HEK293 (cell line): ENCODE measurements around the gene CAPN7.

Experiments used
- CTCF ChIA-PET: fragments of 350-600 bp; formaldehyde crosslinking; extraction: SDS; loops from one replicate; lab custom pipeline; 2021; ENCODE audit warnings: antibody characterized with exemption; lab: Yijun Ruan, JAX
- POLR2A ChIA-PET: fragments of 300-600 bp; formaldehyde crosslinking; extraction: SDS; loops from one replicate; lab custom pipeline; 2020; ENCODE audit warnings: antibody characterized with exemption, inconsistent platforms; lab: Yijun Ruan, JAX
- H3K27ac ChIP-seq: fragments of 200-500 bp; sonication (Bioruptor generic); 2 replicates; pipeline ENCODE4 v1.5.1; 2014; ENCODE audit warnings: low read depth, low read length, control low read depth, inconsistent platforms; ENCODE audit errors: extremely low read depth
- H3K36me3 ChIP-seq, 2 experiments: fragments of 200-500 bp in 1 of 2; sonication (Bioruptor generic) in 1 of 2; 1 replicate in 1 of 2; 2 replicates in 1 of 2; pipeline ENCODE4 v1.5.1; 2014 to 2017; ENCODE audit warnings: inconsistent platforms in 2 of 2, low read length in 2 of 2; ENCODE audit not compliant: control insufficient read depth in 2 of 2, insufficient read depth in 1 of 2
- H3K4me1 ChIP-seq: fragments of 200-500 bp; sonication (Bioruptor generic); 2 replicates; pipeline ENCODE4 v1.5.1; 2014; ENCODE audit warnings: mild to moderate bottlenecking, low read length, inconsistent platforms; ENCODE audit not compliant: control insufficient read depth, insufficient read depth
- H3K4me3 ChIP-seq: 2 replicates; pipeline ENCODE4 v1.5.1; 2011; ENCODE audit warnings: low read depth, mild to moderate bottlenecking, control low read depth, low read length, moderate library complexity
- H3K9me3 ChIP-seq: fragments of 200-500 bp; sonication (Bioruptor generic); 2 replicates; pipeline ENCODE4 v1.5.1; 2014; ENCODE audit warnings: low read depth, low read length, inconsistent platforms; ENCODE audit not compliant: control insufficient read depth, insufficient read depth
- MEIS1 ChIP-seq: sonication (generic); formaldehyde crosslinking; IDR thresholded peaks from 2 replicates; pipeline ENCODE4 v1.8.1; 2022; ENCODE audit warnings: missing genetic modification reagents, mild to moderate bottlenecking, borderline replicate concordance
- MYNN ChIP-seq: fragments of 450-650 bp; formaldehyde crosslinking; IDR thresholded peaks from 2 replicates; pipeline ENCODE4 v1.5.1; 2016; ENCODE audit warnings: missing biosample characterization, missing genetic modification characterization, borderline replicate concordance
- PRDM4 ChIP-seq: fragments of 450-650 bp; formaldehyde crosslinking; IDR thresholded peaks from 2 replicates; pipeline ENCODE4 v1.5.1; 2017; ENCODE audit warnings: missing biosample characterization, missing genetic modification characterization
- ZBTB44 ChIP-seq: fragments of 450-650 bp; IDR thresholded peaks from 2 replicates; pipeline ENCODE4 v1.5.1; 2018; ENCODE audit warnings: missing biosample characterization, mild to moderate bottlenecking, missing genetic modification characterization
- ZFP3 ChIP-seq: fragments of 450-650 bp; formaldehyde crosslinking; IDR thresholded peaks from 2 replicates; pipeline ENCODE4 v1.5.1; 2016; ENCODE audit warnings: low read depth, missing biosample characterization, missing genetic modification characterization
- ZNF133 ChIP-seq: fragments of 450-650 bp; formaldehyde crosslinking; IDR thresholded peaks from 2 replicates; pipeline ENCODE4 v1.5.1; 2016; ENCODE audit warnings: missing biosample characterization, missing genetic modification characterization
- ZNF174 ChIP-seq: fragments of 450-650 bp; formaldehyde crosslinking; IDR thresholded peaks from 2 replicates; pipeline ENCODE4 v1.5.0; 2017; ENCODE audit warnings: missing biosample characterization, mild to moderate bottlenecking, missing genetic modification characterization
- ZNF2 ChIP-seq: fragments of 450-650 bp; formaldehyde crosslinking; IDR thresholded peaks from 2 replicates; pipeline ENCODE4 v1.5.1; 2016; ENCODE audit warnings: missing biosample characterization, missing genetic modification characterization
- ZNF311 ChIP-seq: fragments of 450-650 bp; formaldehyde crosslinking; IDR thresholded peaks from 2 replicates; pipeline ENCODE4 v1.5.1; 2017; ENCODE audit warnings: missing biosample characterization, missing genetic modification characterization, borderline replicate concordance
- ZNF354C ChIP-seq: fragments of 450-650 bp; formaldehyde crosslinking; IDR thresholded peaks from 2 replicates; pipeline ENCODE4 v1.5.1; 2016; ENCODE audit warnings: missing biosample characterization, missing genetic modification characterization, low read depth, borderline replicate concordance
- ZNF416 ChIP-seq: fragments of 450-650 bp; formaldehyde crosslinking; IDR thresholded peaks from 2 replicates; pipeline ENCODE4 v1.5.1; 2016; ENCODE audit warnings: missing biosample characterization, missing genetic modification characterization
- ZNF510 ChIP-seq: fragments of 450-650 bp; formaldehyde crosslinking; IDR thresholded peaks from 2 replicates; pipeline ENCODE4 v1.5.1; 2018; ENCODE audit warnings: mild to moderate bottlenecking, missing genetic modification characterization, missing biosample characterization; ENCODE audit not compliant: insufficient replicate concordance
- ZNF514 ChIP-seq: fragments of 450-650 bp; formaldehyde crosslinking; IDR thresholded peaks from 2 replicates; pipeline ENCODE4 v1.5.1; 2016; ENCODE audit warnings: missing biosample characterization, missing genetic modification characterization
- ZNF585B ChIP-seq: fragments of 450-650 bp; formaldehyde crosslinking; IDR thresholded peaks from 2 replicates; pipeline ENCODE4 v1.5.1; 2016; ENCODE audit warnings: missing biosample characterization, missing genetic modification characterization
- ZNF629 ChIP-seq: fragments of 450-650 bp; formaldehyde crosslinking; IDR thresholded peaks from 2 replicates; pipeline ENCODE4 v1.5.1; 2017; ENCODE audit warnings: missing biosample characterization, missing genetic modification characterization
- ZNF792 ChIP-seq: fragments of 450-650 bp; formaldehyde crosslinking; IDR thresholded peaks from 2 replicates; pipeline ENCODE4 v1.5.1; 2016; ENCODE audit warnings: missing biosample characterization, missing genetic modification characterization
- ZSCAN16 ChIP-seq: fragments of 450-650 bp; formaldehyde crosslinking; IDR thresholded peaks from 2 replicates; pipeline ENCODE4 v1.5.1; 2016; ENCODE audit warnings: missing biosample characterization, missing genetic modification characterization
- TF ChIP-seq, protein P1 (sequence below): fragments of 450-650 bp; formaldehyde crosslinking; IDR thresholded peaks from 2 replicates; pipeline ENCODE4 v1.5.1; 2016; ENCODE audit warnings: missing biosample characterization, missing genetic modification characterization
- TF ChIP-seq, protein P2 (sequence below): fragments of 450-650 bp; formaldehyde crosslinking; IDR thresholded peaks from 2 replicates; pipeline ENCODE4 v1.5.1; 2016; ENCODE audit warnings: missing biosample characterization, missing genetic modification characterization
- TF ChIP-seq, protein P3 (sequence below): fragments of 450-650 bp; formaldehyde crosslinking; IDR thresholded peaks from 2 replicates; pipeline ENCODE4 v1.5.1; 2017; ENCODE audit warnings: missing biosample characterization, missing genetic modification characterization

The CAPN7 gene

DNA sequence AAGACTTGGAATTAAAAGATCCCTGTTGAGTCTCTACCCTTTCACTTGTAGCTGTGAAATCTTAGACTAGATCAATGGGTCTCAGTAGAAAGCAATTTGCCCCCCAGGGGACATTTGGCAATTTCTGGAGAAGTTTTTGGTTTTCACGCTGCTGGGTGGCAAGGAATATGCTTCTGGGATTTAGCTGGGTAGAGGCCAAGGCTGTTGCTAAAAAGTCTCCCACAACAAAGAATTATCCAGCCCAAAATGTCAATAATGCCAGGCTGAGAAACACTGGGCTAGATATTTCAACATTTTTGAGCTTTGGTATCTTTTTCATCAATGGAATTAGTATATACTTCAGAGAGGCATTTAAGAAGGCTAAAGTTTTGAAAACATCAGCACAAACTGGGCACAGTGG, 8.7 kb downstream of the CAPN7 start:
- no peaks in the 10 kb centered on the region for H3K4me1 ChIP-seq
- TF ChIP-seq ZNF510 (tag by site-specific recombination) (no peak), ZFP3 (no peak)
- no peaks in the 10 kb centered on the region for H3K9me3 ChIP-seq
- no peak overlapping the region for H3K27ac ChIP-seq
- no peak overlapping the region for H3K4me3 ChIP-seq
- CTCF ChIA-PET, result interaction anchor here (1.5 kb wide), 1 partner anchor 191 kb away, joined by 6 read pairs; no protein-coding TSS in a partner anchor
- POLR2A ChIA-PET, result no interaction called here
- peaks cover 68 to 83% of the 10 kb centered on the region in 2 experiments for H3K36me3 ChIP-seq

DNA sequence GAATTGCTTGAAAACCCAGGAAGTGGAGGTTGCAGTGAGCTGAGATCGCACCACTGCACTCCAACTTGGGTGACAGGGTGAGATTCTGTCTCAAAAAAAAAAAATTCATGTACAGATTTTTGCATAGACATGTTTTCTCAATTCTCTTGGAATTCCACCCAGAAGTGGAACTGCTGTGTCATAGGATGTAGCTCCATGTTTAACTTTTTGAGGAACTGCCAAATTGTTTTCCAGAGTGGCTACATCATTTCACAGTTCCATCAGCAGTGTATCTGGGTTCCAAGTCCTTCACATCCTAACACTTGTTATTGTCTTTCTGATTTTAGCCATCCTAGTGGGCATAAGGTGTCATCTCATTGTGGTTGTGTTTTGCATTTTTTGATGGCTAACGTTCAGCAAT, 9.9 kb downstream of the CAPN7 start:
- Histone ChIP-seq H3K9me3 (no peaks in the 10 kb centered on the region), H3K36me3 (peaks cover 73 to 85% of the 10 kb centered on the region in 2 experiments), H3K4me3 (no peak overlapping the region), H3K4me1 (no peaks in the 10 kb centered on the region), H3K27ac (no peak overlapping the region)
- ChIA-PET POLR2A (no interaction called here), CTCF (interaction anchor here (0.6 kb wide), 2 partner anchors 51 to 1335 kb away, joined by 4 to 8 read pairs; no protein-coding TSS in a partner anchor)
- TF ChIP-seq ZNF174 (tag by site-specific recombination) (no peak), ZNF629 (no peak), ZNF354C (tag by site-specific recombination) (no peak), ZNF585B (tag by site-specific recombination) (no peak), ZNF416 (tag by site-specific recombination) (no peak), MYNN (tag by site-specific recombination) (no peak), ZNF133 (tag by site-specific recombination) (no peak), ZNF2 (tag by site-specific recombination) (no peak), ZNF514 (tag by site-specific recombination) (no peak), ZBTB44 (tag by site-specific recombination) (no peak), ZNF311 (tag by site-specific recombination) (no peak), PRDM4 (tag by site-specific recombination) (no peak), MEIS1 (CRISPR knock-in tag) (no peak), ZSCAN16 (tag by site-specific recombination) (no peak), ZNF792 (tag by site-specific recombination) (no peak)
- TF ChIP-seq, protein P1, sequence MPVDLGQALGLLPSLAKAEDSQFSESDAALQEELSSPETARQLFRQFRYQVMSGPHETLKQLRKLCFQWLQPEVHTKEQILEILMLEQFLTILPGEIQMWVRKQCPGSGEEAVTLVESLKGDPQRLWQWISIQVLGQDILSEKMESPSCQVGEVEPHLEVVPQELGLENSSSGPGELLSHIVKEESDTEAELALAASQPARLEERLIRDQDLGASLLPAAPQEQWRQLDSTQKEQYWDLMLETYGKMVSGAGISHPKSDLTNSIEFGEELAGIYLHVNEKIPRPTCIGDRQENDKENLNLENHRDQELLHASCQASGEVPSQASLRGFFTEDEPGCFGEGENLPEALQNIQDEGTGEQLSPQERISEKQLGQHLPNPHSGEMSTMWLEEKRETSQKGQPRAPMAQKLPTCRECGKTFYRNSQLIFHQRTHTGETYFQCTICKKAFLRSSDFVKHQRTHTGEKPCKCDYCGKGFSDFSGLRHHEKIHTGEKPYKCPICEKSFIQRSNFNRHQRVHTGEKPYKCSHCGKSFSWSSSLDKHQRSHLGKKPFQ, result no peak
- TF ChIP-seq, protein P2, sequence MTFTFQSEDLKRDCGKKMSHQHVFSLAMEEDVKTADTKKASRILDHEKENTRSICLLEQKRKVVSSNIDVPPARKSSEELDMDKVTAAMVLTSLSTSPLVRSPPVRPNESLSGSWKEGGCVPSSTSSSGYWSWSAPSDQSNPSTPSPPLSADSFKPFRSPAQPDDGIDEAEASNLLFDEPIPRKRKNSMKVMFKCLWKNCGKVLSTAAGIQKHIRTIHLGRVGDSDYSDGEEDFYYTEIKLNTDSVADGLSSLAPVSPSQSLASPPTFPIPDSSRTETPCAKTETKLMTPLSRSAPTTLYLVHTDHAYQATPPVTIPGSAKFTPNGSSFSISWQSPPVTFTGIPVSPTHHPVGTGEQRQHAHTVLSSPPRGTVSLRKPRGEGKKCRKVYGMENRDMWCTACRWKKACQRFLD (tag by site-specific recombination), result no peak
- TF ChIP-seq, protein P3, sequence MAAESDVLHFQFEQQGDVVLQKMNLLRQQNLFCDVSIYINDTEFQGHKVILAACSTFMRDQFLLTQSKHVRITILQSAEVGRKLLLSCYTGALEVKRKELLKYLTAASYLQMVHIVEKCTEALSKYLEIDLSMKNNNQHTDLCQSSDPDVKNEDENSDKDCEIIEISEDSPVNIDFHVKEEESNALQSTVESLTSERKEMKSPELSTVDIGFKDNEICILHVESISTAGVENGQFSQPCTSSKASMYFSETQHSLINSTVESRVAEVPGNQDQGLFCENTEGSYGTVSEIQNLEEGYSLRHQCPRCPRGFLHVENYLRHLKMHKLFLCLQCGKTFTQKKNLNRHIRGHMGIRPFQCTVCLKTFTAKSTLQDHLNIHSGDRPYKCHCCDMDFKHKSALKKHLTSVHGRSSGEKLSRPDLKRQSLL (tag by site-specific recombination), result no peak
